ENCODE measurements around the gene ALDH1A1. TPM values are rescaled to one million over a fixed set of nuclear protein-coding genes. Genes with fewer than 3 reads are reported as not detected.

The ALDH1A1 gene
- polyA plus RNA-seq, 3 donors, result 28.6 to 117 (median 105) TPM

GRCh38 chr9:72978744-72979143 lies 25.9 kb upstream of the ALDH1A1 start:
- H3K4me3 ChIP-seq (replicated peaks in 1 of 3; ENCODE audit: low read depth in 2 of 3, low read length in 3 of 3), result no peak overlapping the region
- Mint-ChIP-seq H3K4me1 (no peaks in the 10 kb centered on the region), H3K27me3 (ENCODE audit: low read depth in 3 of 3) (peaks cover 0 to 1% (median 0%) of the 10 kb centered on the region in 3 donors), H3K4me3 (no peak overlapping the region), H3K36me3 (no peaks in the 10 kb centered on the region), H3K9me3 (no peaks in the 10 kb centered on the region), H3K27ac (no peak overlapping the region)
- H3K9me3 ChIP-seq (replicated peaks in 1 of 2; ENCODE audit: control insufficient read depth in 1 of 2, insufficient read depth in 1 of 2, low read length in 2 of 2), result no peaks in the 10 kb centered on the region
- no CpG with 5 or more reads among the region's 1 CpG for WGBS (ENCODE audit: insufficient coverage)
- H3K27me3 ChIP-seq (ENCODE audit: control insufficient read depth in 2 of 2, insufficient read depth in 2 of 2, low read length in 2 of 2), result no peaks in the 10 kb centered on the region
- no peak for TF ChIP-seq CTCF (IDR thresholded peaks at IDR 0.05)
- H3K27ac ChIP-seq (ENCODE audit: low read depth in 1 of 2, low read length in 2 of 2), result no peak overlapping the region
- H3K79me2 ChIP-seq (ENCODE audit: insufficient read depth, low read length), result no peaks in the 10 kb centered on the region
- intact Hi-C loops (cut with micrococcal nuclease), result no loop called here
- H2AFZ ChIP-seq (ENCODE audit: insufficient read depth, low read depth, low read length, poor library complexity, severe bottlenecking), result no peak overlapping the region
- no peak overlapping the region for H3K4me2 ChIP-seq (replicated peaks; ENCODE audit: extremely low read depth, low read length, poor library complexity, severe bottlenecking)
- no peaks in the 10 kb centered on the region for H3K36me3 ChIP-seq (replicated peaks in 1 of 2; ENCODE audit: control insufficient read depth in 1 of 2, insufficient read depth in 2 of 2, low read length in 2 of 2)
- DNase-seq, result no peak
- no peaks in the 10 kb centered on the region for H4K20me1 ChIP-seq (ENCODE audit: insufficient read depth, low read length)
- no peaks in the 10 kb centered on the region for H3K4me1 ChIP-seq (ENCODE audit: control insufficient read depth in 1 of 2, insufficient read depth in 2 of 2, low read length in 2 of 2)
- H3K9ac ChIP-seq (ENCODE audit: insufficient read depth, low read length, poor library complexity, severe bottlenecking), result no peak overlapping the region

GRCh38 chr9:72977670-72978069 lies 24.8 kb upstream of the ALDH1A1 start:
- Mint-ChIP-seq H3K27ac (no peak overlapping the region), H3K4me3 (no peak overlapping the region)
- TF ChIP-seq CTCF (IDR thresholded peaks at IDR 0.05), result no peak

More at GRCh38 chr9:72977670-72978069, 24.8 kb upstream of the ALDH1A1 start:
- Mint-ChIP-seq H3K36me3 (no peaks in the 10 kb centered on the region), H3K4me1 (no peaks in the 10 kb centered on the region), H3K27me3 (ENCODE audit: low read depth in 3 of 3) (peaks cover 0 to 1% (median 0%) of the 10 kb centered on the region in 3 donors), H3K9me3 (no peaks in the 10 kb centered on the region)
- Histone ChIP-seq H3K27ac (ENCODE audit: low read depth in 1 of 2, low read length in 2 of 2) (no peak overlapping the region), H3K4me3 (replicated peaks in 1 of 3; ENCODE audit: low read depth in 2 of 3, low read length in 3 of 3) (no peak overlapping the region), H4K20me1 (ENCODE audit: insufficient read depth, low read length) (no peaks in the 10 kb centered on the region), H3K4me2 (replicated peaks; ENCODE audit: extremely low read depth, low read length, poor library complexity, severe bottlenecking) (no peak overlapping the region), H3K9me3 (replicated peaks in 1 of 2; ENCODE audit: control insufficient read depth in 1 of 2, insufficient read depth in 1 of 2, low read length in 2 of 2) (no peaks in the 10 kb centered on the region), H3K9ac (ENCODE audit: insufficient read depth, low read length, poor library complexity, severe bottlenecking) (no peak overlapping the region), H3K79me2 (ENCODE audit: insufficient read depth, low read length) (no peaks in the 10 kb centered on the region), H3K36me3 (replicated peaks in 1 of 2; ENCODE audit: control insufficient read depth in 1 of 2, insufficient read depth in 2 of 2, low read length in 2 of 2) (no peaks in the 10 kb centered on the region), H3K4me1 (ENCODE audit: control insufficient read depth in 1 of 2, insufficient read depth in 2 of 2, low read length in 2 of 2) (no peaks in the 10 kb centered on the region), H3K27me3 (ENCODE audit: control insufficient read depth in 2 of 2, insufficient read depth in 2 of 2, low read length in 2 of 2) (no peaks in the 10 kb centered on the region), H2AFZ (ENCODE audit: insufficient read depth, low read depth, low read length, poor library complexity, severe bottlenecking) (no peak overlapping the region)
- DNase-seq, result no peak
- intact Hi-C loops (cut with micrococcal nuclease), result no loop called here
- WGBS (ENCODE audit: insufficient coverage), result 100% methylated on average over 1 of the region's 2 CpGs

Measured in CD14-positive monocyte (primary cell).